GM12878 (cell line): ENCODE measurements around the gene TP53RK. TPM values are rescaled to one million over a fixed set of nuclear protein-coding genes. Genes with fewer than 3 reads are reported as not detected.

Experiments
- ATF7 ChIP-seq: fragments of 450-650 bp; IDR thresholded peaks from 2 replicates; pipeline ENCODE4 v1.6.1; 2016; ENCODE audit warnings: low read depth, mild to moderate bottlenecking
- BCL11A ChIP-seq: IDR thresholded peaks from 2 replicates; pipeline ENCODE4 v1.6.1; 2011; ENCODE audit warnings: low read depth, low read length
- CBX5 ChIP-seq: sonication (generic); IDR thresholded peaks from 2 replicates; pipeline ENCODE4 v1.6.1; 2016; ENCODE audit warnings: low read depth, moderate library complexity, mild to moderate bottlenecking, inconsistent platforms
- HCFC1 ChIP-seq: fragments of 150-350 bp; IDR thresholded peaks from 2 replicates; pipeline ENCODE4 v1.6.1; 2014; ENCODE audit warnings: low read length
- HDAC2 ChIP-seq: fragments of 200-600 bp; sonication (generic); IDR thresholded peaks from 2 replicates; pipeline ENCODE4 v1.6.1; 2017
- NFYB ChIP-seq: IDR thresholded peaks from 2 replicates; pipeline ENCODE4 v1.6.1; 2011; ENCODE audit warnings: low read depth, mild to moderate bottlenecking, low read length, improper control_type of control experiment, moderate library complexity; ENCODE audit not compliant: insufficient read depth
- NR2C1 ChIP-seq: fragments of 450-650 bp; IDR thresholded peaks from 2 replicates; pipeline ENCODE4 v1.6.1; 2017; ENCODE audit warnings: antibody characterized with exemption, mild to moderate bottlenecking, moderate library complexity
- NRF1 ChIP-seq: conservative IDR thresholded peaks from 2 replicates; pipeline ENCODE4 v1.6.1; 2011; ENCODE audit warnings: mild to moderate bottlenecking, low read depth, low read length, improper control_type of control experiment
- RBBP5 ChIP-seq: fragments of 200-600 bp; sonication (generic); conservative IDR thresholded peaks from 2 replicates; pipeline ENCODE4 v1.6.1; 2016
- SMAD1 ChIP-seq: fragments of 450-650 bp; IDR thresholded peaks from 2 replicates; pipeline ENCODE4 v1.6.1; 2018; ENCODE audit warnings: mild to moderate bottlenecking, low read depth; ENCODE audit not compliant: partially characterized antibody
- SREBF1 ChIP-seq: IDR thresholded peaks from 2 replicates; pipeline ENCODE4 v1.6.1; 2012; ENCODE audit warnings: mild to moderate bottlenecking, low read length
- ZBED1 ChIP-seq: IDR thresholded peaks from 2 replicates; pipeline ENCODE4 v1.6.1; 2016; ENCODE audit warnings: borderline replicate concordance
- ZNF217 ChIP-seq: fragments of 450-650 bp; IDR thresholded peaks from 2 replicates; pipeline ENCODE4 v1.6.1; 2017; ENCODE audit warnings: antibody characterized with exemption, mild to moderate bottlenecking
- ZNF622 ChIP-seq: fragments of 450-650 bp; IDR thresholded peaks from 2 replicates; pipeline ENCODE4 v1.6.1; 2017; ENCODE audit warnings: mild to moderate bottlenecking, inconsistent platforms
- polyA plus RNA-seq, 11 experiments: library from polyadenylated mRNA; depleted of rRNA in 4 of 11; unstranded in 6 of 11; stranded (reverse) in 5 of 11; fragments of >200 nt; fragmentation: Nextera tagmentation in 4 of 11; fragmentation: Illumina TruSeq in 1 of 11; extraction: Ambion mirVana in 4 of 11; extraction: Trizol in 1 of 11; gene quantifications; 1 replicate in 1 of 11; 2 replicates in 10 of 11; pipeline versions ENCODE4 v1.2.1 to v1.2.3, GENCODE V29; 2011 to 2016; ENCODE audit warnings: inconsistent platforms in 2 of 11, missing spikeins in 2 of 11, low read depth in 1 of 11
- total RNA-seq, 4 experiments: library from RNA; depleted of rRNA in 3 of 4; stranded (reverse); fragments of >200 nt in 3 of 4; fragmentation: Illumina TruSeq in 1 of 4; extraction: Trizol in 1 of 4; gene quantifications; 2 replicates each; pipeline versions ENCODE4 v1.2.1 to v1.2.3, GENCODE V29; 2013 to 2021
- TF ChIP-seq, protein P1 (sequence below): fragments of 450-650 bp; IDR thresholded peaks from 2 replicates; pipeline ENCODE4 v1.6.1; 2017; ENCODE audit warnings: low read depth, mild to moderate bottlenecking, moderate library complexity
- TF ChIP-seq, protein P2 (sequence below): IDR thresholded peaks from 2 replicates; pipeline ENCODE4 v1.6.1; 2011; ENCODE audit warnings: mild to moderate bottlenecking, low read depth, low read length, moderate library complexity; ENCODE audit not compliant: insufficient replicate concordance
- TF ChIP-seq, protein P3 (sequence below): IDR thresholded peaks from 2 replicates; pipeline ENCODE4 v1.6.1; 2012; ENCODE audit warnings: improper control_type of control experiment, low read depth, low read length; ENCODE audit not compliant: insufficient replicate concordance
- TF ChIP-seq, protein P4 (sequence below): IDR thresholded peaks from 2 replicates; pipeline ENCODE4 v1.6.1; 2012; ENCODE audit warnings: low read depth, low read length, improper control_type of control experiment
- TF ChIP-seq, protein P5 (sequence below): fragments of 450-650 bp; IDR thresholded peaks from 2 replicates; pipeline ENCODE4 v1.6.1; 2017; ENCODE audit warnings: mild to moderate bottlenecking, moderate library complexity

Gene TP53RK
- total and polyA plus RNA-seq, 10 of the 15 experiments (the other 5 are each of a cell fraction or from before 2014, with no cell fraction given), result 3.8 to 23.1 (median 16.1) TPM

DNA sequence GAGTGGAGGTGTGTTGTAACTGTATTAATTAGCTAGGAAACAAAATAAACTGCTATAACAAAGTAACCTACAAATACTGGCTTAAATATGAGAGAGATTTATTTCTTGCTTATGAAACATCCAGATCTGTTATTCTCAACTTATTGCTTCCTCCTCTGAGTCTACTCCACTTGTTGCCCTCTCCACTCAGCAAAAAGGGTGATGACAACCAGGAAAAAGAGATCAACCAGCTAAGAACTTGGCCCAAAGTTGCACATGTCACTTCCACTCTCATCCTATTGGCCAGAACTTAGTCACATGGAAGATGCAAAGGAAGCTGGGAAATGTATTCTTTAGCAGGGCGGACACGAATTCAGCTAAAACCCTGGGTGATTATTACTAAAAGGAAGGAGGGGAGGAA is 5.2 kb upstream of the TP53RK start (continued):
- TF ChIP-seq CBX5, result no peak
- no peak for TF ChIP-seq NRF1
- TF ChIP-seq, protein P1, sequence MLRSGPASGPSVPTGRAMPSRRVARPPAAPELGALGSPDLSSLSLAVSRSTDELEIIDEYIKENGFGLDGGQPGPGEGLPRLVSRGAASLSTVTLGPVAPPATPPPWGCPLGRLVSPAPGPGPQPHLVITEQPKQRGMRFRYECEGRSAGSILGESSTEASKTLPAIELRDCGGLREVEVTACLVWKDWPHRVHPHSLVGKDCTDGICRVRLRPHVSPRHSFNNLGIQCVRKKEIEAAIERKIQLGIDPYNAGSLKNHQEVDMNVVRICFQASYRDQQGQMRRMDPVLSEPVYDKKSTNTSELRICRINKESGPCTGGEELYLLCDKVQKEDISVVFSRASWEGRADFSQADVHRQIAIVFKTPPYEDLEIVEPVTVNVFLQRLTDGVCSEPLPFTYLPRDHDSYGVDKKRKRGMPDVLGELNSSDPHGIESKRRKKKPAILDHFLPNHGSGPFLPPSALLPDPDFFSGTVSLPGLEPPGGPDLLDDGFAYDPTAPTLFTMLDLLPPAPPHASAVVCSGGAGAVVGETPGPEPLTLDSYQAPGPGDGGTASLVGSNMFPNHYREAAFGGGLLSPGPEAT, result no peak
- TF ChIP-seq ATF7, result no peak
- TF ChIP-seq, protein P2, sequence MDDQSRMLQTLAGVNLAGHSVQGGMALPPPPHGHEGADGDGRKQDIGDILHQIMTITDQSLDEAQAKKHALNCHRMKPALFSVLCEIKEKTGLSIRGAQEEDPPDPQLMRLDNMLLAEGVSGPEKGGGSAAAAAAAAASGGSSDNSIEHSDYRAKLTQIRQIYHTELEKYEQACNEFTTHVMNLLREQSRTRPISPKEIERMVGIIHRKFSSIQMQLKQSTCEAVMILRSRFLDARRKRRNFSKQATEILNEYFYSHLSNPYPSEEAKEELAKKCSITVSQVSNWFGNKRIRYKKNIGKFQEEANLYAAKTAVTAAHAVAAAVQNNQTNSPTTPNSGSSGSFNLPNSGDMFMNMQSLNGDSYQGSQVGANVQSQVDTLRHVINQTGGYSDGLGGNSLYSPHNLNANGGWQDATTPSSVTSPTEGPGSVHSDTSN, result no peak
- TF ChIP-seq NFYB, result peak; percentile 99
- no peak for TF ChIP-seq SREBF1
- no peak for TF ChIP-seq HDAC2
- 0 out of 2 replicates have a peak, but pooled peaks have one; percentile 35 for TF ChIP-seq HCFC1
- no peak for TF ChIP-seq ZNF217
- TF ChIP-seq, protein P3, sequence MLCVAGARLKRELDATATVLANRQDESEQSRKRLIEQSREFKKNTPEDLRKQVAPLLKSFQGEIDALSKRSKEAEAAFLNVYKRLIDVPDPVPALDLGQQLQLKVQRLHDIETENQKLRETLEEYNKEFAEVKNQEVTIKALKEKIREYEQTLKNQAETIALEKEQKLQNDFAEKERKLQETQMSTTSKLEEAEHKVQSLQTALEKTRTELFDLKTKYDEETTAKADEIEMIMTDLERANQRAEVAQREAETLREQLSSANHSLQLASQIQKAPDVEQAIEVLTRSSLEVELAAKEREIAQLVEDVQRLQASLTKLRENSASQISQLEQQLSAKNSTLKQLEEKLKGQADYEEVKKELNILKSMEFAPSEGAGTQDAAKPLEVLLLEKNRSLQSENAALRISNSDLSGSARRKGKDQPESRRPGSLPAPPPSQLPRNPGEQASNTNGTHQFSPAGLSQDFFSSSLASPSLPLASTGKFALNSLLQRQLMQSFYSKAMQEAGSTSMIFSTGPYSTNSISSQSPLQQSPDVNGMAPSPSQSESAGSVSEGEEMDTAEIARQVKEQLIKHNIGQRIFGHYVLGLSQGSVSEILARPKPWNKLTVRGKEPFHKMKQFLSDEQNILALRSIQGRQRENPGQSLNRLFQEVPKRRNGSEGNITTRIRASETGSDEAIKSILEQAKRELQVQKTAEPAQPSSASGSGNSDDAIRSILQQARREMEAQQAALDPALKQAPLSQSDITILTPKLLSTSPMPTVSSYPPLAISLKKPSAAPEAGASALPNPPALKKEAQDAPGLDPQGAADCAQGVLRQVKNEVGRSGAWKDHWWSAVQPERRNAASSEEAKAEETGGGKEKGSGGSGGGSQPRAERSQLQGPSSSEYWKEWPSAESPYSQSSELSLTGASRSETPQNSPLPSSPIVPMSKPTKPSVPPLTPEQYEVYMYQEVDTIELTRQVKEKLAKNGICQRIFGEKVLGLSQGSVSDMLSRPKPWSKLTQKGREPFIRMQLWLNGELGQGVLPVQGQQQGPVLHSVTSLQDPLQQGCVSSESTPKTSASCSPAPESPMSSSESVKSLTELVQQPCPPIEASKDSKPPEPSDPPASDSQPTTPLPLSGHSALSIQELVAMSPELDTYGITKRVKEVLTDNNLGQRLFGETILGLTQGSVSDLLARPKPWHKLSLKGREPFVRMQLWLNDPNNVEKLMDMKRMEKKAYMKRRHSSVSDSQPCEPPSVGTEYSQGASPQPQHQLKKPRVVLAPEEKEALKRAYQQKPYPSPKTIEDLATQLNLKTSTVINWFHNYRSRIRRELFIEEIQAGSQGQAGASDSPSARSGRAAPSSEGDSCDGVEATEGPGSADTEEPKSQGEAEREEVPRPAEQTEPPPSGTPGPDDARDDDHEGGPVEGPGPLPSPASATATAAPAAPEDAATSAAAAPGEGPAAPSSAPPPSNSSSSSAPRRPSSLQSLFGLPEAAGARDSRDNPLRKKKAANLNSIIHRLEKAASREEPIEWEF, result no peak
- TF ChIP-seq, protein P4, sequence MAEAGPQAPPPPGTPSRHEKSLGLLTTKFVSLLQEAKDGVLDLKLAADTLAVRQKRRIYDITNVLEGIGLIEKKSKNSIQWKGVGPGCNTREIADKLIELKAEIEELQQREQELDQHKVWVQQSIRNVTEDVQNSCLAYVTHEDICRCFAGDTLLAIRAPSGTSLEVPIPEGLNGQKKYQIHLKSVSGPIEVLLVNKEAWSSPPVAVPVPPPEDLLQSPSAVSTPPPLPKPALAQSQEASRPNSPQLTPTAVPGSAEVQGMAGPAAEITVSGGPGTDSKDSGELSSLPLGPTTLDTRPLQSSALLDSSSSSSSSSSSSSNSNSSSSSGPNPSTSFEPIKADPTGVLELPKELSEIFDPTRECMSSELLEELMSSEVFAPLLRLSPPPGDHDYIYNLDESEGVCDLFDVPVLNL, result no peak
- no peak for TF ChIP-seq ZBED1
- TF ChIP-seq RBBP5, result no peak
- no peak for TF ChIP-seq ZNF622
- no peak for TF ChIP-seq SMAD1
- TF ChIP-seq NR2C1, result no peak
- no peak for TF ChIP-seq BCL11A
- TF ChIP-seq, protein P5, sequence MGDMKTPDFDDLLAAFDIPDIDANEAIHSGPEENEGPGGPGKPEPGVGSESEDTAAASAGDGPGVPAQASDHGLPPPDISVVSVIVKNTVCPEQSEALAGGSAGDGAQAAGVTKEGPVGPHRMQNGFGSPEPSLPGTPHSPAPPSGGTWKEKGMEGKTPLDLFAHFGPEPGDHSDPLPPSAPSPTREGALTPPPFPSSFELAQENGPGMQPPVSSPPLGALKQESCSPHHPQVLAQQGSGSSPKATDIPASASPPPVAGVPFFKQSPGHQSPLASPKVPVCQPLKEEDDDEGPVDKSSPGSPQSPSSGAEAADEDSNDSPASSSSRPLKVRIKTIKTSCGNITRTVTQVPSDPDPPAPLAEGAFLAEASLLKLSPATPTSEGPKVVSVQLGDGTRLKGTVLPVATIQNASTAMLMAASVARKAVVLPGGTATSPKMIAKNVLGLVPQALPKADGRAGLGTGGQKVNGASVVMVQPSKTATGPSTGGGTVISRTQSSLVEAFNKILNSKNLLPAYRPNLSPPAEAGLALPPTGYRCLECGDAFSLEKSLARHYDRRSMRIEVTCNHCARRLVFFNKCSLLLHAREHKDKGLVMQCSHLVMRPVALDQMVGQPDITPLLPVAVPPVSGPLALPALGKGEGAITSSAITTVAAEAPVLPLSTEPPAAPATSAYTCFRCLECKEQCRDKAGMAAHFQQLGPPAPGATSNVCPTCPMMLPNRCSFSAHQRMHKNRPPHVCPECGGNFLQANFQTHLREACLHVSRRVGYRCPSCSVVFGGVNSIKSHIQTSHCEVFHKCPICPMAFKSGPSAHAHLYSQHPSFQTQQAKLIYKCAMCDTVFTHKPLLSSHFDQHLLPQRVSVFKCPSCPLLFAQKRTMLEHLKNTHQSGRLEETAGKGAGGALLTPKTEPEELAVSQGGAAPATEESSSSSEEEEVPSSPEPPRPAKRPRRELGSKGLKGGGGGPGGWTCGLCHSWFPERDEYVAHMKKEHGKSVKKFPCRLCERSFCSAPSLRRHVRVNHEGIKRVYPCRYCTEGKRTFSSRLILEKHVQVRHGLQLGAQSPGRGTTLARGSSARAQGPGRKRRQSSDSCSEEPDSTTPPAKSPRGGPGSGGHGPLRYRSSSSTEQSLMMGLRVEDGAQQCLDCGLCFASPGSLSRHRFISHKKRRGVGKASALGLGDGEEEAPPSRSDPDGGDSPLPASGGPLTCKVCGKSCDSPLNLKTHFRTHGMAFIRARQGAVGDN, result no peak
